DMS 273 (cell line): ENCODE results near the gene MZF1.
"Not testable (repeated sequence)": the region's sequence is repeated elsewhere in the genome, so short reads cannot be mapped to it uniquely, and the experiment has no call there.

Experiments used
- DNase-seq: peaks from one replicate; lab custom pipeline; 2025; ENCODE audit not compliant: unreplicated experiment; lab: John Stamatoyannopoulos, UW

MZF1 gene

GRCh38 chr19:58572818-58573657 is at the start of gene MZF1:
TSS of gene MZF1 (minus strand) at chr19:58573335. CDS start at chr19:58571389, 1,946 bp downstream.
- no peak for DNase-seq

DNA sequence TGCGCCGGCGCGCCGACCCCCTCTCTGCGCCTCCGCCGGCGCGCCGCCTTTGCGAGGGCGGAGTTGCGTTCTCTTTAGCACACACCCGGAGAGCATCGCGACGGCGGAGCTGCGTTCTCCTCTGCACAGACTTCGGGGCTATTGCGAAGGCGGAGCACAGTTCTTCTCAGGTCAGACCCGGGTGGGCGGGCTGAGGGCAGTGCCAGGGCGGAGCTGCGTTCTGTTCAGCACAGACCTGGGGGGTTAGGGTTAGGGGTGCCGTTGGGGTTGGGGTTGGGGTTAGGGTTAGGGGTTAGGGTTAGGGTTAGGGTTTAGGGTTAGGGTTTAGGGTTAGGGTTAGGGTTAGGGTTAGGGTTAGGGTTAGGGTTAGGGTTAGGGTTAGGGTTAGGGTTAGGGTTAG is 34.1 kb upstream of the MZF1 start:
- not testable (repeated sequence) for DNase-seq

DNA sequence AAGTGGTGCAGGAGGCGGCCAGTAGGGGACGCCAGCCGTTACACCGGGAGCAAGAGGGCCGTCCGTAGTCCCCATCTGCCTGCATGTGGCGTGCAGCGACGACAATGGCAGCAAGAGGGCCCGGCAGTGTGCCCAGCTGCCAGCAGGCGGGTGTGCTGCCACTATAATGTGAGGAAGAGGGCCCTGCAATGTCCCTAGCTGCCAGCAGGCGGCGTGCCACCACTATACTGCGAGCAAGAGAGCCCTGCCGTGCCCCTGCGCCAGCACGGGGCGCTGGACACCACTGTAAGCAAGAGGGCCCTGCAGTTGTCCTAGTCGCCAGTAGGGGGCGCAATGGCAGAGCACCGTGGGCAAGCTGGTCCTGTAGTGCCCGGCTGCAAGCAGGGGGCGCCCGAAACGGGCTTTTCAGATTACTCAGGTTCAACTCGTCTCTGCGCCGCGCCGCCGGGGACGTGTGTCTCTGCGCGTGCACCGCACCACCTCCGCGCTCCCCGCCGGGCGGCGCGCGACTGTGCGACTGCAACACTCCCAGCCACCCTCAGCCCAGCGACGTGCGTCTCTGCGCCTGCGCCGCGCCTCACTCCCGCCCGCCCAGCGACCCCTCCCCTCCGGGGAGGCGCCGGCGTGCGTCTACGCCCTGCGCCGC is 33.2 kb upstream of the MZF1 start:
- DNase-seq = not testable (repeated sequence)

DNA sequence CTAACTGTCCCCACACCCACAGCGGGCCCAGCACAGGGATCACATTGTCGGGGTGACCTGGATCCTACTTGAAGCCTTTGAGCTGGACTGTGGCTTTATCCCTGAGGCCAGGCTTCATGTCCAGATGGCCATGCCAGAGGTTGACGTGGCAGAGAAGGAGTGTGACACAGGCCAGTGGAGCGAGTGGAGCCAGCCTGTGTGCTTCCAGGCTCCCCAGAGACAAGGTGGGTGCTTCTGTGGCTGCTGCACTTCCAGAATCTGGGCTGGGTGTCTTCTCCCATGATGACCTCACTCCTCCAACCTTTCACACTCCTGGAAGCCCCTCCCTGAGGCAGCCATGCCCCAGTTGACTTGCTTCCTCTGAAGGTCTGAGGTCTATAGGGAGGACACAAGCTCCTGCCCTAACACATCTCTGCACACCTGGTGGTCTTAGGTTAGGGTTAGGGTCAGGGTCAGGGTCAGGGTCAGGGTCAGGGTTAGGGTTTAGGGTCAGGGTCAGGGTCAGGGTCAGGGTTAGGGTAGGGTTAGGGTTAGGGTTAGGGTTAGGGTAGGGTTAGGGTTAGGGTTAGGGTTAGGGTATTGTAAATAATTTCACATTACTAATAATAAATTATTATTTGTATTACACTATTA is 13.1 kb upstream of the MZF1 start:
- DNase-seq = no peak

DNA sequence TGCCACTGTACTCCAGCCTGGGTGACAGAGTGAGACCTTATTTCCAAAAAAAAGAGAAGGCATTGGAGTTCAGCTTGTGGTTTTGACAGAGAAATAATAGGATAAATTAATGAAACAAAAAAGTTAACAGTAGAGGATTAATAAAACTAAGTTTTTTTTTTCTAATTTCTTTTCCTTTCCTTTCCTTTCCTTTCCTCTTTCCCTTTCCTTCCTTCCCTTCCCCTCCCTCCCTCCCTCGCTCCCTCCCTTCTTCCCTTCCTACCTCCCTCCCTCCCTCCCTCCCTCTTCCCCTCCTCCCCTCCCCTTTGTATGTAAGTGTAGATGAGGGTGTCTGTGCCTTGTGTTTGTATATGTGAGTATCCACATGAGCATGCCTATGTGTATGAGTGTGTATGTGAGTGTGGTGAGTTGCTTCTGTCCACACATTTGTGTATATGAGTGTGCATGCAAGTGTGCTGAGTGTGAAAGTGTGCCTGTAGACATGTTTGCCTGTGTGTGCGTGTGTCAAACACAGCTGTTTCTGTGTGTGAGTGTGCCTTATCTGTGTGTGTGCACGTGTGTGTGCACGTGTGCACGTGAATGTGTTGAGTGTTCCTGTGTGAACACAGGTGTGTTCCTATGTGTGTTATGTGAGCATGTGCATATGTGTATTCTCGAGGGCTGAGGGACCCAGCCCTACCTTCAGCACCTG is 12.5 kb upstream of the MZF1 start:
- no peak for DNase-seq

- DNase-seq = no peak
Observed at GRCh38 chr19:58584498-58585441, 11.6 kb upstream of the MZF1 start.

DNA sequence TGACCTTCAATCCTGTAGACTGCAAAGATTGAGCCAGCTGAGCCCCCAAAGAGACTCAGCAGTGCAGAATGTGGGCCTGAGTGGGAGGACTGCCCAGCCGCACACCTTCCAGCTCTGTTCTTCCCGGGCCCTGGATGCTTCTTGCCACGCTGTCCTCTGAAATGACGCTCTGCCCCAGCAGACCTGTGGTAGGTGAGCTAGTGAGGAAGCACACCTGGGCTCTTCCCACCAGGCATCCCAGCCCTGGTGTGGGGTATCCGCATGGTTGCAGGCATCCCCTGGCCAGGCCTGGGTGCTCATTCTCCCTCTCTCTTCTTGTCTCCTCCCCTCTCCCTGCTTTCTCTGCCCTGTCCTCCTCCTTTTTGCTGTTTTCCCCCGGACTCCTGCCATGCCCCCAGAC is 9.8 kb upstream of the MZF1 start:
- DNase-seq = no peak

- no peak for DNase-seq
Observed at GRCh38 chr19:58581227-58582141, 8.3 kb upstream of the MZF1 start.

GRCh38 chr19:58579473-58580142 is 6.5 kb upstream of the MZF1 start:
- no peak for DNase-seq

- no peak for DNase-seq
Observed at GRCh38 chr19:58578012-58578925, 5.1 kb upstream of the MZF1 start.

DNA sequence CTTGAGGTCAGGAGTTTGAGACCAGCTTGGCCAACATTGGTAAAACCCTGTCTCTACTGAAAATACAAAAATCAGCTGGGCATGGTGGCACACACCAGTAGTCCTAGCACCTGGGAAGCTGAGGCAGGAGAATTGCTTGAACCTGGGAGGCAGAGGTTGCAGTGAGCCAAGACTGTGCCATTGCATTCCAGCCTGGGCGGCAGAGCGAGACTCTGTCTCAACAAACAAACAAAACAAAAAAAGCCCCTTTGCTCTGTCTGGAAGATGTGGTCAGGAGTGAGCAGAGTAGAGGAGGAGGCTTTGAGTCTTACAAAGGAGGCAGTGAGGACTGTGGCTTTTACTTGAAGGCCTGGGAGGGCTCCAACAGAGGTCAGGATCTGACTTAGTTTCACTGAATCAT is 4.4 kb upstream of the MZF1 start:
- DNase-seq = not testable (repeated sequence)

GRCh38 chr19:58575183-58576041 is 2.3 kb upstream of the MZF1 start:
- no peak for DNase-seq

GRCh38 chr19:58573658-58574164 is 576 bp upstream of the MZF1 start:
- DNase-seq = no peak

DNA sequence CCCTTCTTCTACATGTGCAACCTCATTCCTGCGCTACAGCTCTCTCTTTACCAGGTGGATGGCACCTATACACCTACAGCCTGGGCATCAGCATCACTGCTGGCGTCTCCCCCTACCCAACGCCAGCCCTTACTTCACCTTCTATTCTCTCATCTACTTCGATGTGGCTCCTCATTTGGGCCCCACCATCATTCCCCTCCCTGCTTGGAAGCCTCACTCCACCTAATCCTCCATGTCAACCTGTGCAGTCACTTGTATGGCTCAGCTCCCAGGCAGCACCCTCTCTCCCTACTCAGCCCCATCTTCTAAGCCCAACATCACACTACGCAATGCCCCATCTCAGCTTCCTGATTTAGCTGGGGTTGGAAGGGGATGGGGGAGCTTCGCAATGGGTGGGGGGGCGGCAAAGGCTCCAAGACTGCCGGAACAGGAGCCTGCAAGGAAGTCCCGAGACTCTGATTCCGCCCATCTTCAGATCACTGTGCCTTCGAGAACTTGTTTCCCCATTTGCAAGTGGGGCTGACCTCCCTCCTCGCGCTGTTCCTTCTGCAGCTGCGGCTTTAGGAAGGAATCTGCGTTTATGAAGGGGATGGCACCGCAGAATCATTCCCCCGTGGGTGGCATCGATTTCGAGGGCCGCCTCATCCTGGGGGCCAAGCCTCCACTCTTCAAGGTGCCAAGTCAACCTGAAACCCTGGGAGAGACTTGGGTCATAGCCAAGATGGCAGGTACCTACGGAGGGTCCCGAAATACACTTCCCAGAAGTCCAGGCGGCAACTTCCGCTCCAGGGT is 913 bp downstream of the MZF1 start:
- DNase-seq = no peak

GRCh38 chr19:58571575-58571947 is 1.6 kb downstream of the MZF1 start:
- no peak for DNase-seq
